Sigmoid colon (tissue), 4 donors: ENCODE data around the gene DHRS7B.

Experiments
- CTCF ChIP-seq, 4 experiments: fragments of 450-650 bp in 3 of 4; fragments of 200-600 bp in 1 of 4; IDR thresholded peaks; one replicate each; pipeline ENCODE4 v1.5.1; 2016 to 2019; ENCODE audit warnings: antibody characterized with exemption in 4 of 4, mild to moderate bottlenecking in 3 of 4, moderate library complexity in 2 of 4
- POLR2AphosphoS5 ChIP-seq, 4 donors: sonication (generic); formaldehyde crosslinking; IDR thresholded peaks; one replicate each; pipeline ENCODE4 v1.6.1; 2017; ENCODE audit warnings: antibody characterized with exemption in 4 of 4

GRCh38 chr17:21161498-21162393 is 35.0 kb downstream of the DHRS7B start:
- no peak for TF ChIP-seq CTCF (IDR thresholded peaks at IDR 0.05)
- TF ChIP-seq POLR2AphosphoS5 (IDR thresholded peaks at IDR 0.05), result peak in 2 of 4 donors; percentile 49 to 63
